HepG2 (cell line): ENCODE measurements around the gene PCNT. TPM values are rescaled to one million over a fixed set of nuclear protein-coding genes. Genes with fewer than 3 reads are reported as not detected.

Experiments
- ETV6 ChIP-seq: sonication (generic); formaldehyde crosslinking; conservative IDR thresholded peaks from 2 replicates; pipeline ENCODE4 v1.4.0; 2020; ENCODE audit warnings: missing genetic modification reagents
- FOXO1 ChIP-seq: sonication (generic); formaldehyde crosslinking; IDR thresholded peaks from 2 replicates; pipeline ENCODE4 v1.4.0; 2020; ENCODE audit warnings: missing genetic modification reagents
- MAF1 ChIP-seq: sonication (generic); formaldehyde crosslinking; IDR thresholded peaks from 2 replicates; pipeline ENCODE4 v1.5.0; 2020; ENCODE audit warnings: missing genetic modification reagents, borderline replicate concordance
- NPAS2 ChIP-seq: sonication (generic); formaldehyde crosslinking; IDR thresholded peaks from 2 replicates; pipeline ENCODE4 v1.8.0; 2022; ENCODE audit warnings: mild to moderate bottlenecking, missing genetic modification reagents, borderline replicate concordance
- SP4 ChIP-seq: sonication (generic); formaldehyde crosslinking; IDR thresholded peaks from 2 replicates; pipeline ENCODE4 v1.8.1; 2023; ENCODE audit warnings: mild to moderate bottlenecking, missing genetic modification reagents
- ZBTB10 ChIP-seq: sonication (generic); formaldehyde crosslinking; IDR thresholded peaks from 2 replicates; pipeline ENCODE4 v1.4.0; 2020; ENCODE audit warnings: missing genetic modification reagents, borderline replicate concordance
- ZFP37 ChIP-seq: sonication (generic); formaldehyde crosslinking; IDR thresholded peaks from 2 replicates; pipeline ENCODE4 v1.4.0; 2020; ENCODE audit warnings: missing genetic modification reagents, borderline replicate concordance
- ZNF317 ChIP-seq: sonication (generic); formaldehyde crosslinking; IDR thresholded peaks from 2 replicates; pipeline ENCODE4 v1.5.0; 2020; ENCODE audit warnings: mild to moderate bottlenecking, missing genetic modification reagents
- ZNF337 ChIP-seq: sonication (generic); formaldehyde crosslinking; IDR thresholded peaks from 2 replicates; pipeline ENCODE4 v1.5.1; 2020; ENCODE audit warnings: missing genetic modification reagents, low read depth, mild to moderate bottlenecking, borderline replicate concordance
- ZNF407 ChIP-seq: sonication (generic); formaldehyde crosslinking; IDR thresholded peaks from one replicate; pipeline ENCODE4 v1.5.1; 2020; ENCODE audit warnings: mild to moderate bottlenecking, missing genetic modification reagents; ENCODE audit errors: not compliant biosample characterization
- ZNF557 ChIP-seq: sonication (generic); formaldehyde crosslinking; IDR thresholded peaks from 2 replicates; pipeline ENCODE4 v1.4.0; 2020; ENCODE audit warnings: missing genetic modification reagents
- ZNF687 ChIP-seq: sonication (generic); formaldehyde crosslinking; IDR thresholded peaks from 2 replicates; pipeline ENCODE4 v1.5.1; 2020; ENCODE audit warnings: mild to moderate bottlenecking, missing genetic modification reagents, moderate library complexity
- ZNF788 ChIP-seq: sonication (generic); formaldehyde crosslinking; IDR thresholded peaks from 2 replicates; pipeline ENCODE4 v1.5.0; 2020; ENCODE audit warnings: mild to moderate bottlenecking, missing genetic modification reagents, borderline replicate concordance
- polyA plus RNA-seq, 8 experiments: library from polyadenylated mRNA; depleted of rRNA in 3 of 8; stranded (reverse) in 7 of 8; unstranded in 1 of 8; fragments of >200 nt; fragmentation: Illumina TruSeq in 4 of 8; extraction: Trizol in 4 of 8; gene quantifications; 2 replicates each; pipeline versions ENCODE4 v1.2.1 to v1.2.3, GENCODE V29; 2011 to 2016; ENCODE audit warnings: low read depth in 4 of 8, missing spikeins in 1 of 8, mixed read lengths in 1 of 8; ENCODE audit not compliant: insufficient read depth in 1 of 8
- total RNA-seq, 5 experiments: library from RNA; depleted of rRNA; stranded (reverse); fragments of >200 nt; fragmentation: Illumina TruSeq; extraction: Trizol; gene quantifications; 2 replicates each; pipeline ENCODE4 v1.2.3, GENCODE V29; 2016; ENCODE audit warnings: low read depth in 1 of 5

Gene PCNT
- total and polyA plus RNA-seq, 2 of the 13 experiments (the other 11 are each of a cell fraction or from before 2014, with no cell fraction given) = 5.6 to 12.4 TPM

GRCh38 chr21:46458315-46459023 lies 134.5 kb downstream of the PCNT start, which contains the start of gene DIP2A (continued):
- TF ChIP-seq ZNF788 (CRISPR knock-in tag) (peak; percentile 85; the same call in 1 of the 2 replicates), MAF1 (CRISPR knock-in tag) (0 out of 2 replicates have a peak, but pooled peaks have one; percentile 48), NPAS2 (CRISPR knock-in tag) (no peak), FOXO1 (CRISPR knock-in tag) (no peak; the same call in 1 of the 2 replicates), ETV6 (CRISPR knock-in tag) (0 out of 2 replicates have a peak, but pooled peaks have one; percentile 20), ZNF687 (CRISPR knock-in tag) (peak; percentile 97), ZNF337 (peak; percentile 84; the same call in 1 of the 2 replicates), ZNF557 (CRISPR knock-in tag) (no peak), ZNF317 (CRISPR knock-in tag) (0 out of 2 replicates have a peak, but pooled peaks have one; percentile 68), SP4 (CRISPR knock-in tag) (peak; percentile 95), ZFP37 (no peak), ZBTB10 (CRISPR knock-in tag) (peak; percentile 45), ZNF407 (peak; percentile 34)
